HEK293T (cell line): ENCODE data around the gene NECTIN4.
"Not testable (repeated sequence)": the region's sequence is repeated elsewhere in the genome, so short reads cannot be mapped to it uniquely, and the experiment has no call there.

Experiments used
- CTCF ChIA-PET: fragments of 350-600 bp; formaldehyde crosslinking; extraction: SDS; loops from one replicate; lab custom pipeline; 2021; ENCODE audit warnings: antibody characterized with exemption, inconsistent platforms; lab: Yijun Ruan, JAX
- POLR2A ChIA-PET: fragments of 350-600 bp; formaldehyde crosslinking; extraction: SDS; loops from one replicate; lab custom pipeline; 2020; ENCODE audit warnings: antibody characterized with exemption, inconsistent platforms; lab: Yijun Ruan, JAX
- DNase-seq: peaks from one replicate; pipeline ENCODE4 v3.0.0; 2012; ENCODE audit warnings: mixed read lengths; ENCODE audit errors: extremely low spot score
- ARNT ChIP-seq: fragments of 450-650 bp; IDR thresholded peaks from 2 replicates; pipeline ENCODE4 v1.6.1; 2017; ENCODE audit warnings: mild to moderate bottlenecking
- BHLHE40 ChIP-seq: fragments of 450-650 bp; IDR thresholded peaks from 2 replicates; pipeline ENCODE4 v1.6.1; 2016; ENCODE audit warnings: mild to moderate bottlenecking, moderate library complexity, borderline replicate concordance
- CTBP1 ChIP-seq: fragments of 450-650 bp; IDR thresholded peaks from 2 replicates; pipeline ENCODE4 v1.6.1; 2016; ENCODE audit warnings: borderline replicate concordance
- ELF4 ChIP-seq: fragments of 450-650 bp; IDR thresholded peaks from 2 replicates; pipeline ENCODE4 v1.6.1; 2017; ENCODE audit warnings: antibody characterized with exemption
- FOXA1 ChIP-seq: fragments of 450-650 bp; IDR thresholded peaks from 2 replicates; pipeline ENCODE4 v1.6.1; 2016; ENCODE audit warnings: mild to moderate bottlenecking
- FOXK2 ChIP-seq: fragments of 450-650 bp; IDR thresholded peaks from 2 replicates; pipeline ENCODE4 v1.6.1; 2016; ENCODE audit warnings: mild to moderate bottlenecking
- FOXM1 ChIP-seq: fragments of 450-650 bp; IDR thresholded peaks from 2 replicates; pipeline ENCODE4 v1.6.1; 2017; ENCODE audit warnings: mild to moderate bottlenecking, borderline replicate concordance
- HDGF ChIP-seq: fragments of 450-650 bp; IDR thresholded peaks from 2 replicates; pipeline ENCODE4 v1.6.1; 2017; ENCODE audit warnings: antibody characterized with exemption, borderline replicate concordance
- L3MBTL2 ChIP-seq: fragments of 450-650 bp; conservative IDR thresholded peaks from 2 replicates; pipeline ENCODE4 v1.6.1; 2016; ENCODE audit warnings: mild to moderate bottlenecking
- LEF1 ChIP-seq: fragments of 450-650 bp; IDR thresholded peaks from 2 replicates; pipeline ENCODE4 v1.6.1; 2017; ENCODE audit warnings: mild to moderate bottlenecking, borderline replicate concordance
- NFRKB ChIP-seq: fragments of 450-650 bp; IDR thresholded peaks from 2 replicates; pipeline ENCODE4 v1.6.1; 2016; ENCODE audit warnings: mild to moderate bottlenecking, moderate library complexity
- SP1 ChIP-seq: fragments of 450-650 bp; IDR thresholded peaks from 2 replicates; pipeline ENCODE4 v1.6.1; 2017
- SUZ12 ChIP-seq: fragments of 450-650 bp; IDR thresholded peaks from 2 replicates; pipeline ENCODE4 v1.6.1; 2016; ENCODE audit warnings: mild to moderate bottlenecking
- TARDBP ChIP-seq: fragments of 450-650 bp; IDR thresholded peaks from 2 replicates; pipeline ENCODE4 v1.6.1; 2016
- ZNF384 ChIP-seq: fragments of 450-650 bp; IDR thresholded peaks from 2 replicates; pipeline ENCODE4 v1.6.1; 2016
- TF ChIP-seq, protein P1 (sequence below): fragments of 450-650 bp; IDR thresholded peaks from 2 replicates; pipeline ENCODE4 v1.6.1; 2016

The NECTIN4 gene

DNA sequence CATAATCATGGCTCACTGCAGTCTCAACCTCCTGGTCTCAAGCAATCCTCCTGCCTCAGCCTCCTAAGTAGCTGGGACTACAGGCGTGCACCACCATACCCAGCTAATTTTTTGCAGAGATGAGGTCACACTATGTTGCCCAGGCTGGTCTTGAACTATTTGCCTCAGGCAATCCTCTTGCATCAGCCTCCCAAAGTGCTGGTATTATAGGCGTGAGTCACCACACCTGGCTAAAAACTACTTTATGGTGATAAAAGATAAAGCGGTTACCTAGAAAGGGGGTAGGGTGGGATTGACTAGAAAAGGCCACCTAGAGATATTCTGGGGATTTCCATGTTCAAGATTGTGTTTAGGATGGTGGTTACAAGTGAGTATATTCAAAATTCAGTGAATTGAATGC, 55.6 kb downstream of the NECTIN4 start:
- TF ChIP-seq BHLHE40 (no peak), ARNT (no peak), FOXM1 (no peak), FOXK2 (no peak), SUZ12 (no peak), NFRKB (no peak), HDGF (no peak), L3MBTL2 (no peak), CTBP1 (no peak), ELF4 (no peak), ZNF384 (no peak), FOXA1 (no peak), TARDBP (no peak), SP1 (no peak), LEF1 (no peak)
- TF ChIP-seq, protein P1, sequence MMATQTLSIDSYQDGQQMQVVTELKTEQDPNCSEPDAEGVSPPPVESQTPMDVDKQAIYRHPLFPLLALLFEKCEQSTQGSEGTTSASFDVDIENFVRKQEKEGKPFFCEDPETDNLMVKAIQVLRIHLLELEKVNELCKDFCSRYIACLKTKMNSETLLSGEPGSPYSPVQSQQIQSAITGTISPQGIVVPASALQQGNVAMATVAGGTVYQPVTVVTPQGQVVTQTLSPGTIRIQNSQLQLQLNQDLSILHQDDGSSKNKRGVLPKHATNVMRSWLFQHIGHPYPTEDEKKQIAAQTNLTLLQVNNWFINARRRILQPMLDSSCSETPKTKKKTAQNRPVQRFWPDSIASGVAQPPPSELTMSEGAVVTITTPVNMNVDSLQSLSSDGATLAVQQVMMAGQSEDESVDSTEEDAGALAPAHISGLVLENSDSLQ = no peak
- POLR2A ChIA-PET = interaction anchor here (1.5 to 1.8 kb wide), 2 partner anchors 11 to 12 kb away, joined by 8 to 9 read pairs; partner anchors contain the start of genes F11R and USF1
- CTCF ChIA-PET = interaction anchor here (0.6 kb wide), 1 partner anchor 315 kb away, joined by 3 read pairs; no protein-coding TSS in a partner anchor
- no peak for DNase-seq

DNA sequence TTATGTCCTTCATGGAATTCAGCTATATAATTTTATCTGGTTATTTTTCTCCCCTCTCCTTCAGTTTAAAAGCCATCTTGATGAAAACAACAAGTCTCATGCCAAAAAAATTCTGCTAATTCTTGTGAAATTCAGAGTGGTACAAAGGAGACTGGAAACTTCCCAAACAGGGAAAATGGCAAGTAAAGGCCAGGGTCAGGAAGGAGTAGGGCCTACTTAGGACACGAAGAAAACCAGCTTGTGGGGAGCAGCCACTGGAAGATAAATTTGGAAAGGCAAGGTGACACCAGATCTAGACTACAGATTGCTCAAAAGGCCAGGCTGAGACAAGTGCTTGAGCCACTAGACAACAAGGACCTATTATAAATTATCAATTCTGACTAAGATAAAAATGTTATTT, 56.9 kb downstream of the NECTIN4 start:
- TF ChIP-seq, protein P1 = no peak
- TF ChIP-seq FOXK2 (no peak), LEF1 (no peak), ELF4 (no peak)
- POLR2A ChIA-PET = interaction anchor here (1.0 to 1.8 kb wide), 3 partner anchors 11 to 85 kb away, joined by 3 to 9 read pairs (median 8); partner anchors contain the start of genes F11R, NIT1, PFDN2 and USF1
- CTCF ChIA-PET = no interaction called here
- no peak for DNase-seq

DNA sequence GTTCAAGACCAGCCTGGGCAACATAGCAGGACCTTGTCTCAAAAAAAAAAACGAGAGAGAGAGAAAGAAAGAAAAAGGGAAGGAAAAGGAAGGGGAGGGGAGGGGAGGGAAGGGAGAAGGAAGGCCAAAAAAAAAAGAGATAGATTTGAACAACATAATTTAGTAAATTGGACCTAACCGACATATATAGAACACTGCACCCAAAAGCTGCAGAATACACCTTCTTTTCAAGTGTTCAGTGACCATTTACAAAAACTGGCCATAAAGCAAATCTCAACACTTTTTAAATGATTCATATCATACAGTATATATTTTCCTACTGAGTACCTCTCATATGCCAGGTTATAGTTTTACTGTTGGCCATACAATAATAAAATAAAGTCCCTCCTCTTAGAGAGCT, 57.5 kb downstream of the NECTIN4 start:
- ChIA-PET POLR2A (interaction anchor here (1.0 to 1.8 kb wide), 2 partner anchors 11 to 86 kb away, joined by 3 to 9 read pairs; partner anchors contain the start of genes F11R, NIT1 and PFDN2), CTCF (no interaction called here)
- TF ChIP-seq FOXK2 = no peak
- TF ChIP-seq FOXA1 = no peak
- TF ChIP-seq ELF4 = no peak
- TF ChIP-seq L3MBTL2 = no peak
- no peak for TF ChIP-seq LEF1
- TF ChIP-seq BHLHE40 = no peak
- no peak for TF ChIP-seq TARDBP
- TF ChIP-seq NFRKB = no peak
- no peak for DNase-seq

DNA sequence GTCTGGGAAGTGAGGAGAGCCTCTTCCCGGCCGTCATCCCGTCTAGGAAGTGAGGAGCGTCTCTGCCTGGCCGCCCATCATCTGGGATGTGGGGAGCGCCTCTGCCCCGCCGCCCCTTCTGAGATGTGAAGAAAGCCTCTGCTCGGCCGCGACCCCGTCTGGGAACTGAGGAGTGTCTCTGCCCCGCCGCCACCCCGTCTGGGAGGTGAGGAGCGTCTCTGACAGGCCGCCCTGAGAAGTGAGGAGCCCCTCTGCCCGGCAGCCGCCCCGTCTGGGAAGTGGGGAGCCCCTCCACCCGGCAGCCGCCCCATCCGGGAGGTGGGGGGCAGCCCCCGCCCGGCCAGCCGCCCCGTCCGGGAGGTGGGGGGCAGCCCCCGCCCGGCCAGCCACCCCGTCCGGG, 59.9 kb downstream of the NECTIN4 start:
- CTCF ChIA-PET, DNase-seq: not testable (repeated sequence)
- POLR2A ChIA-PET = interaction anchor here (1.1 kb wide), 1 partner anchor 8 kb away, joined by 3 read pairs; the partner anchor contains the start of gene F11R

DNA sequence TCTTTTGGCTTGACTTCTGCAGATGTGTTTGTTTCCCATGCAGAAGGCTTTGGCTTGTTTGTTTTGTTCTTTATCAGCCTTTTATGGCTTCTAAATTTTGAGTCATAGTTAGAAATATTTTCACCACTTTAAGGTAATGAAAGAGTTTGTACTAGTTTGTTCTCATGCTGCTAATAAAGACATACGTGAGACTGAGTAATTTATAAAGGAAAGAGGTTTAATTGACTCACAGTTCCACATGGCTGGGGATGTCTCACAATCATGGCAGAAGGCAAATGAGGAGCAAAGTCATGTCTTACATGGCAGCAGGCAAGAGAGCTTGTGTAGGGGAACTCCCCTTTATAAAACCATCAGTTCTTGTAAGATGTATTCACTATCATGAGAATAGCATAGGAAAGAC, 62.4 kb downstream of the NECTIN4 start:
- DNase-seq, CTCF ChIA-PET, POLR2A ChIA-PET: not testable (repeated sequence)

DNA sequence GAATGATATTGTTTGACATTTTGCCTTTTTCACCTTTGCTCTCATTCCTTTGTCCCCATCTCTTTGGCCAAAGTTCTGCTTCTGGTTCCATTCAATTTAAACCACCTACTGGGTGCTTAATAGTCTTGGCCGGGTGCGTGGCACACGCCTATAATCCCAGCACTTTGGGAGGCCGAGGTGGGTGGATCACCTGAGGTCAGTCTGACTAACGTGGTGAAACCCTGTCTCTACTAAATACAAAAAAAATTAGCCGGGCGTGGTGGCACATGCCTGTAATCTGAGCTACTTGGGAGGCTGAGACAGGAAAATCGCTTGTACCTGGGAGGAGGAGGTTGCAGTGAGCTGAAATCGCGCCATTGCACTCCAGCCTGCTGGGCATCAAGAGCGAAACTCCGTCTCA, 66.9 kb downstream of the NECTIN4 start:
- ChIA-PET POLR2A (interaction anchor here (2.2 to 2.8 kb wide), 2 partner anchors 10 to 24 kb away, joined by 9 to 32 read pairs; partner anchors contain the start of gene USF1), CTCF (interaction anchor here (0.6 kb wide), 1 partner anchor 48 kb away, joined by 3 read pairs; no protein-coding TSS in a partner anchor)
- DNase-seq = not testable (repeated sequence)

DNA sequence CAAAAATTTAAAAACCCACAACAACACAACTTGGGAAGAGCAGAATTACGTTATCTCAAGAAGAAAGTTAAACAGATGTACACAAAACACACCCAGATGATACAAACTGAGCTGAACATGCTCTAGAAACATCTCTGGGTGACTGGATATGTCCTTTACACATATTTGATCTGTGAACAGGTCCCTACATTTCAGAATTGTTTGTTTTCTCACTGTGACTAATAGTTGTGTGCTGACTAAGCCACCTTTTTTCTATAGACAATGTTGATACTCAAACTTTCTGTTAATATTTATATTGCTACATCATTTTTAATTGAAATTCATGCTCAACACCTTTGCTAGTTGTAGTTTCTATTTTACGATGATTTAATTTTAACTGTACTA, 67.4 kb downstream of the NECTIN4 start:
- DNase-seq = no peak
- POLR2A ChIA-PET = interaction anchor here (0.5 to 2.8 kb wide), 6 partner anchors 11 to 133 kb away, joined by 3 to 32 read pairs (median 7); partner anchors contain the start of genes DEDD, NIT1, PFDN2 and USF1
- CTCF ChIA-PET = no interaction called here
- TF ChIP-seq BHLHE40 (no peak), ELF4 (no peak), CTBP1 (no peak), FOXK2 (no peak), TARDBP (no peak), SUZ12 (no peak), SP1 (no peak), ZNF384 (no peak), ARNT (no peak), NFRKB (no peak)
- TF ChIP-seq, protein P1 = no peak
